ENCODE results near the gene KLHL29.

Gene KLHL29

DNA sequence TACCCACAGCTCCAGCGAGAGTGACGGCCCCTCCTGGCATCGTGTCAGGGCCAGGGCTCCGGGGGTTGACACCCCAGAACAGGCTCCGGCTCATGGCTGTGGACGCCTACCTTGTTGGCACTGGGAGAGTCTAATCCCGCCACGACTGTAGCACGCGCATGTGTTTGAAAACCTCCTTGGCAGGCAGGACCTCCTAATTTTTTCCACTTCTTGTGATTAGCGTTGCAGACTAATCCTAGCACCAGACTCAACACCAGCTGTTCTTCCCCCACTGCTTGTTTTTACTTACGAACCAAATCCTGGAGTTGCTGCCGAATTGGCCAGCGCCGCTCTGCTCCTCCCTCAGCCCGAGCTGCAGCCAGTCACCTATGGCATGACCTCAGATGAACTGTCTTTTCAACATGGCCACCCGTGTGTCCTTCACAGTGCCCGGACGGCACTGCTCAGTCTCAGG lies 110.7 kb downstream of the KLHL29 start:
- DNase-seq (ENCODE audit: low read depth) = no peak

DNA sequence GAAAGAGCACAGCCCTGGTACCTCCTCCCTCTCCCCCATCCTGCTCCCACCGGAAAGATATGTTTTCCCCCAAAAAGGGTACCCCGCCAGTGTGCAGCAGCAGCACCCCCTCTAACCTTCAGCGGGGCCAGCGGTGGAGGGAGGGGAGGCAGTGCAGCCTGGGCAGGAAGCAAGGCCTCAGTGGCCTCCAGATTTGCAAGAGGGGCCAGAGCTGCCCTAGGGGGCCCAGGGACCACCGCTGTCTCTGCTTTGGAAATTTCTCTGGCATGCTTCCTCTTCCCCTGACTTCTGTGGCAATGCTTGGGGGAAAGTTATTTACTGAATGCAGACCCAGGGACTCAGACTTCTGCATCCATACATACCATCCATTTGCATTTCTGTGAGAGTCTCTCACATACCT lies 111.5 kb downstream of the KLHL29 start:
- no peak for DNase-seq (ENCODE audit: low read depth)

DNA sequence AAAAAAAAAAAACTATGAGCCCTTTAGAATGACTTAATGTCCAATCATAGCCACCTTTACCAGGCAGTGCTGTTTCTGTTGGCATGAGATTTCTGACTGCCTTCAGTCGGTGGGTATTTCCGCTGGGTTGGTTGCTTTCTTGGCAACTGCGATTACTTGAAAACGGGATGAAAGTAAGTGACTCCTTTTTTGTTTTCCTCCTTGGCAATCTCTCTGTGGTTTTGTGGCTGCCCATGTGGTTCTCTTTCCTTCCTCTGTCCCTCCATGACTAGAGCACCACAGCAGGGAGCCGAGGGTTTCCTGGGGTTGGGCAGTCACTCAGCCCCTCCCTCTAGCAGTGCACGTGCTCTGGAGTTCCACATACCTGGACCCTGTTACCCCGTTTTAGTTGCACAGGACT lies 112.1 kb downstream of the KLHL29 start:
- no peak for DNase-seq (ENCODE audit: low read depth)

DNA sequence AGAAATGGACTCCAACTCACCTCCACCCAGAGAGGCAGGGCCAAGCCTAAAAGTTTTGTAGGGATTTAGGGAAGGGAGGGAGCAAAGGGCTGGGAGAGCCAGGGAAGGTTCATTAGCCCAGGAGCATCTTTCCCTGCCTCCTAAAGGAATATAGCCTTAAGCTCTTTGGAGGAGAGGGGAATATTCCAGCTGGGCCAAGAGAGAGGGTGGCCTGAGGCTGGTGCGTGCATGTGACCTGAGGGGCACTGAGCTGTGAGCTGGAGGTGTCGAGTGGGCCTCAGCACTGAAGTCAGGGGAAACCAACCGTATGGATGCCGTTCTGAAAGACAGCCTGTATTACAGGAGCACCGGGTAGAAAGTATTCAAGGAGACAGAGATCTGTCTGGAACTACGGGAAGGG lies 112.6 kb downstream of the KLHL29 start:
- no peak for DNase-seq (ENCODE audit: low read depth)

DNA sequence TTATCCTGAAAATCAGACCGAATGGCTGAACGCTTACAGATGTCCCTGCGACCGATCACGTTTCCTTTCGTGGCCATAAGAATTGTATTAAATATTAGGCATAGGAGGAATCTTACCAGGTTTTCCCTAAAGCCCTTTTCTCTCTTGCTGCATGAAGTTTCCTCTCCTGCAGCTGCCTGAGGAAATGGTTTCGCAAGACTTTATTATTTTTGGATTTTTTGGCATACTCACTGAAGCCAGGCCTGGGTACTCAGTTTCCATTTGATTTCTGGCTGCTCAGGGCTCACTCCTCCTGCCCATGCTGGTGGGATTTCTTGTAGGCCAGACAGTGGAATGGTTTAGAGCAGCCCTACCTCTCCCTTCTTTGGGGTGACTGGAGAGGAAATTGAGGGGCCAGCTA lies 114.0 kb downstream of the KLHL29 start:
- DNase-seq (ENCODE audit: low read depth) = no peak

DNA sequence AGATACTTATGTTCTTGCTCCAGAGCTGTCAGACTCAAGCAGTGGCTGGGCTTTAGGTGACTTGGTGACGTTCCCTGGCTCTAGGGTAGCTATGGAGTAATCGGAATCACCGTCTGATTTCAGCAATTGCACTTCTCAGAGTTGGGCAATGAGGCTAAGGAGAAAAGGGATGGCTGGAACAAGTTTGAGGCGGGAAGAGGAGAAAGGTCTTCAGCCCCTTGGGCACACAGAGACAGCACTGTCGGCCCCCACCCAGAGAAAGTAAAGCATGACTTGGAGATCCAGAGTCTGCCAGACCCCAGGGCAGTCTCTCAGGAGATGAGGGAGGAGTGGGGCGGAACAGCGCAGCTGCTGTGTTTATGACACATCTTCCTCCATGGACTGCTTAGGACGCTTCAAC lies 114.5 kb downstream of the KLHL29 start:
- DNase-seq (ENCODE audit: low read depth) = no peak

DNA sequence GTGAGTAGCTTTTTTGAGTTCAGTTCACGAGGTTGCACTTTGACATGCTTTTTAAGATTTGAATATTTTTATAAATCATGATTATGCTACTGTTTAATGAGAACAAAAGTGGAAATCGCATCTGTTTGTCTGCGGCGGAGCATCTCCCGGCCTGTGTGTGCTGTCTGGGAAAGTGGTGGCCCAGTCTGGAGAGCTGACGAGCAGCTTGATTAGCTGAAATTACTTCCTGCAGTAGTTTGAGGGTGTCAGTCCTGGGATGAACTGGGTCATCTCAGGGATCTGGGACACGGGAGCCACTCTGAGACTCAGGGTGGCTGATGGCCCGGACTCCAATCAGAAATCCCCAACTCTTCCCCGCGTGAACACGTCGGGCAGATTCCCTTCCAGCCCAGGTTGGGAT lies 115.9 kb downstream of the KLHL29 start:
- DNase-seq (ENCODE audit: low read depth) = no peak

DNA sequence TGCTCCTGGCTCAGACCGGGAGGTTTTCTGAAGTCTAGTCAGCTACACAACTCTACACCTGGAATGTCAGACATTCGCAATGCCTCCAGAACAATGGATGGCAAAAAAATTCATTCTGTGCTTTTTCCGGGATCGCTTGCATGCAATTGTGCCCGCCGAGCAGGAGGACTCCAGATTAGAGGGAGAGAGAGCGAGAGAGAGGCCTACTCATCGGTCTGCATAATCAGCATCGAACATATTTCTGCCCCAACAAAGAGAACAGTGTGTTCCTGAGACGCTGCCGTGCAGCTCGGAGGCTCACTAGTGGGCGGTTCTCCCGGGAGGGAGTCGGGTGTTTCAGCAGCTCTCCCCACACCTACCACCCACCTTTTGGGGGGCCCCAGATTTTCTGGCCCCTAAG lies 117.1 kb downstream of the KLHL29 start:
- DNase-seq (ENCODE audit: low read depth) = no peak

DNA sequence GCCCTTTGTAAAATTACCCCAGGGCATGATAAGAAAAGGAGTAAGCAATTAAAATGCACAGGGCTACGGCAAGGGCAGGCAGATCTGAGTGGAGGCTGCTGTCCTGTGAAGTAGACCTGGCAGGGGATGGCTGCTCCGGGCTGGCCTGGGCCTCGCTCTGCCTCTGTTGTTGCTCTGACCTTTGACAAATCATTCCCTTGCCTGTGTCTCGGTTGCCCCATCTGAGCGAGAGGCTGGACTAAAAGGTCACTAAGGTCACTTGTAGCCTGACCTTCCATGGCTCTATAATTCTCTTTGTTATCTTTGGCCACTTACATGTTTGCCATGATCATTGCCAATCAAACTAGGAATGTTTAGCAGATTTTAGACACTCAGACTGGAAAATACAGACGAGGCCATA lies 118.1 kb downstream of the KLHL29 start:
- DNase-seq (ENCODE audit: low read depth) = no peak

DNA sequence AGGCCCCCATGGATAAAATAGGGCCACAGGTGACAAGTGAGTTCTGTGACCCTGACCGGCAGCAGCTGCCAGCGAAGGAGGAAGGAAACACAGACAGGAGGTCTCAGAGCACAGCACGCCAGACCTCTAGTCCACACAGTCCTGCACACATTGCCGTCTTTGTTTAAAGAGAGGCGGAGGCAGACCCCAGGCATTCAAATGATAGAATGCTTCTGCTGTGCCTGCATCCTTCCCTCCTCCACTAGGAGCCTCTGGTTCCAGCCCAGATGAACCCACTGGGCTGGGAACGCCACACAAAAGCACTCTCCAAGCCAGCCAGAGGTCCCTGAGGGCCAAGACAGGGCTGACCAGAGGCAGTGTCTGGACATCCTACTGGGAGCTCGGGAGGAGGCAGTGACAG lies 118.7 kb downstream of the KLHL29 start:
- DNase-seq (ENCODE audit: low read depth) = no peak

DNA sequence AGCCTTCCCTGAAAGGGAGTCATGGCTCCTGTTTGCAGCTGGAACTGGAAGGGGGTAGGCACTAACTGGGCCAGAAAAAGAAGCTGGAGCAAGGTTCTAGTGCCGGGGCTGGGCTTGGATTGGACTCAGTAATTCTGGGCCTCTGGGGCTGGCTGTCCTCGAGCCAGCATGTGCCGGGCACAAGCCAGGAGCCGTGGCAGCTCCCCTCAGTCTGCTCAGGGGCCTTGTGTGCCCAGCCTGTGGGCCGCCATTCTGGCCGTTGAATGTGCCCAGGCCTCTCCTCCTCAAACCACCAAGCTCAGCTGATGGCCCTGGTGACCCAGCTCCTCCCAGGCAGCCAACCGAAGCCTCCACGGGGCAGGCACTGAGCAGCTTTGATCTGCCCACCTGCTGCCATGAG lies 119.6 kb downstream of the KLHL29 start:
- no peak for DNase-seq (ENCODE audit: low read depth)

DNA sequence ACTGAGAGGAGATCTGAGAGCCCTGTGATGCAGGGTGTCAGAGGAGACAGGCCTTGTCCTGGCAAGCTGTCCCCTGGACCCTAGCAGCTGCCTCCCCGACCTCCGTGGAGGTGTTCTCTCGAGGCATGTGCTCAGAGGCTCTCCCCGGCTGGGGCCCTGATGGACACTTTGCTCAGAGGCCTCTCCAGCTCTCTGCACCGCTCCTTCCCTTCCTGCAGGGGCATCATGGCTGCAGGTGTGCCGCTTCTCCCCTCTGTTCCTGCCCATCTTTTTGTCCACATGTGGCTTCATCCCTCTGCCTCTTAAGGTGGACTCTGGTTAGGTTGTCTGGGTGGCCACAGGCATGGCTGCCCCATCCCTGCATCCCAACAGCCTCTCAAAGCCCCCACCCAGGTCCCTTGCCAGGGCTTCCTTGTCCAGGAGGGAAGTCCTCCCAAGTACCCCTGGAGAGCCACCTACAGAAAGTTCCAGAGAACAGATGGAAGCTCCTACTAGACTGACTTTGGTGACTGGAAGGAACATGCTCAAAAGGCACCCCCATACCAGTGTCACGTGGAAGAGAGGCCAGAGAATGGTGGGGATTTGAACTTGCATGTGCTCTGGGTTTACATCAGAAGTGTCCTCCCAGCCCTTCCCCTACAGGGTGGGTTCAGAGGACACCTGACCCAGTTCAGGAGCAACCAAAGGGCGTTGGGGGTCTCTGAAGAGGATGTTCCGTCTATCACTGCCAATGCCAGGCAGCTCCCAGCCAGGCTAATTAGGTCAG lies 120.4 kb downstream of the KLHL29 start:
- no peak for DNase-seq (ENCODE audit: low read depth)

DNA sequence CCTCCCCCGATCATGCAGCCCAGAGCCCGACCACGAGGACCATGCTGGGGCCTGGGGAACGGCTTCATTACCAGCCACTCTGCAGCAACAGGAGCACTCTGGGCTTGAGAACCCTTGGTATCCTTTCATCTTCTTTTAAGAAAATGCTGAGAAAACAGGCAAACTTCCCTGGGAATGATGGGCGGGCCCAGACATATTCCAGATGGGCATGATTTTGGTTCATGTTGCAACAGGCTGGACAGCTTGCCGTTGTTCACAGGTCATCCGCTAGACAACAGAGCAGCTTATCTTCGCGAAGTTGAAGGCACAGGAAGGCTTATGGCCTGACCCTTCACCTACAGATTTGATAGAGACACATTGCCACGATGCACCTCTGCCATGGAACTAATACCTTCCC lies 121.0 kb downstream of the KLHL29 start:
- no peak for DNase-seq (ENCODE audit: low read depth)

DNA sequence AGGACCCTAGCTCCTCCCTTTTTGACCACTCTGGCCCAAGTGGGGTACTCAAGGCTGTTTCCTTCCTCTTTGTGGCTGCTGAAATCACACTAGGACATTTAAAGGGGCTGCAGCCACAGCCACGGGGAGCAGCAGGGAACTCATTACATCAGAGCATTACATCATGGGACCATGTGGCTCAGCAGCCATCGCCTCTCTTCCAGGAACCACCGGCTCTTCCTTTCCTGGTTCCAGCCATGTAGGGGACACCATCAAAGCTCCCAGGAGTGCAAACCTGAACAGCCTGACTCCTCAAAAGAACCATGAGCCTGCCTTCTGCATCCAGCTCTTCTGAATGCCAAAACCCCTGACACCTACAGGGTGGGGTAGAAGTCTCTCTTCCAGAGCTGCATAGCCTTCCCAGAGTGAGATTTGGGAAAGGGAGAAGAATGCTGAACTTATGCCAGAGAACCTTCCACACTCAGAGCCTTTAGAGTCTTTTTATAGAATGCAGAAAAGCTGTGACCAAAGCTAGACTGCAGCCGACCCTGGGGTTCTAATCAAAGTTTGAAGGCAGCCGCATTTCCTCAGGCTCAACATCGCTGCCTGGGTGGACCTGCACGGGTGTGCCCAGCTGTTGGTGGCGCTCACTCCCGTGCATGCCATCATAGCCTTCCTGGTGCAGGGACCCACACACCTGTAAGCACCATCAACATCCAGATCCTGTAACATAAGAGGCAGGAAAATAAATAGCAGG lies 121.7 kb downstream of the KLHL29 start:
- no peak for DNase-seq (ENCODE audit: low read depth)

DNA sequence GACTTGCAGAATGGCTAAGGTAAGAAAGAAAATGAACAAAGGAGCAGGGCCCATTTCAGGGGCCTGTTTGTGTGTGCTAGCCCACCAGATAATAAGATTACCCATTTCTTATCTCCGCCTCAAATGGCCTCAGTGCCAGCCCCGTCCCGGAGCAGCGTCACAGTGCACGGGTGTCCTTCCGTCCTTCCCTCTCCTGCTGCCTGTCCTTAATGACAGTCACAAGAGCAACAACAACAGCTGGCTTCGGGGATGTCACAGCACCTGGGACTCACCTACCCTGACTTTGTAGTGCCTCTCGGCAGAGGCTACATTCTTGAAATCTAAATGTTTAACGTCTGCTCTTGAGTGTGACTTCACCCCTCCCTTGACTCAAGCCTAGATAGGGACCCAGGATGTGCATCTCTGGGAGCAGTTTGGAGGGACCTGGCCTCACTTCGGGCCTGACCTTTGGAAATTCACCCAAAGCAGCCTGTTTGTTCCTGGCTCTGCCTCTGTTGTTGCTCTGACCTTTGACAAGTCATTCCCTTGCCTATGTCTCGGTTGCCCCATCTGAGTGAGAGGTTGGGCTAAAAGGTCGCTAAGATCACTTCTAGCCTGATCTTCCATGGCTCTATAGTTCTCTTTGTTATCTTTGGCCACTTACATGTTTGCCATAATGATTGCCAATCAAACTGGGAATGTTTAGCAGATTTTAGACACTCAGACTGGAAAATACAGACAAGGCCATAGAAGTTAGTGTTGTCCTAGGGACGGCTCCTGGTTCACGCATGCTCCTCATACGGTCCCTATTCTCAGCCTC lies 122.5 kb downstream of the KLHL29 start:
- no peak for DNase-seq (ENCODE audit: low read depth)

DNA sequence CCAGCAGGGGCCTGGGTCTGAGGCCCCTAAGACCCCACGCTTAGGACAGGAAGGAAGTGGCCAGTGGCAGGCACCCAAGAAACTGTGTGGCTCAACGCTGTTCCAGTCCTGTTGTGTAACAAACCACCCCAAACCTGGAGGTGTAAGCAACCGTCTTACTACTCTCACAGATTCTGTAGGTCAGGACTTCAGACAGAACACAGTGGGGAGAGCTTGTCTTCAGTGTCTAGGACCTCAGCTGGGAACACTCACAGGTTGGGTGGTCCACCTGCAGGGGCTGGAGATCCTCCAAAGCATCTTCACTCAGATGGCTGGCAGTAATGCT lies 123.0 kb downstream of the KLHL29 start:
- no peak for DNase-seq (ENCODE audit: low read depth)

DNA sequence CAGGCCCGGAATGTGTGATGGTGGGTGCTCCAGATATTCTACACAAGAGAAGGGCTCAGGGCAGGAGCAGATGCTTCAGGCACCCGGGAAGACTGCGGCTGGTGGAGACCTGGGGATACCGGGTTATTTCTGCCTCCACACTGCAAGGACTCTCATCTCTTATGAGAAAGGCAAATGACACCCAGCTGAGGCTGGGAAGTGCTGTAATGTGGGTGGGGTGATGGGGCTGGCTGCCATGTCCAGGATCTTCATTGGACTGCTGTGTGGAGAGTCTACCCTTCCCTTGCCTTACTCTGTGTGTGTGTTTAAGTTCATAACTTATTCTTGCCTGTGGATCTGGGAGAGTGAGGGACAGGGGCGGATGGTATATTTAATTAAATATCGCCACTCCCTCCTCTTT lies 124.1 kb downstream of the KLHL29 start:
- DNase-seq (ENCODE audit: low read depth) = no peak

DNA sequence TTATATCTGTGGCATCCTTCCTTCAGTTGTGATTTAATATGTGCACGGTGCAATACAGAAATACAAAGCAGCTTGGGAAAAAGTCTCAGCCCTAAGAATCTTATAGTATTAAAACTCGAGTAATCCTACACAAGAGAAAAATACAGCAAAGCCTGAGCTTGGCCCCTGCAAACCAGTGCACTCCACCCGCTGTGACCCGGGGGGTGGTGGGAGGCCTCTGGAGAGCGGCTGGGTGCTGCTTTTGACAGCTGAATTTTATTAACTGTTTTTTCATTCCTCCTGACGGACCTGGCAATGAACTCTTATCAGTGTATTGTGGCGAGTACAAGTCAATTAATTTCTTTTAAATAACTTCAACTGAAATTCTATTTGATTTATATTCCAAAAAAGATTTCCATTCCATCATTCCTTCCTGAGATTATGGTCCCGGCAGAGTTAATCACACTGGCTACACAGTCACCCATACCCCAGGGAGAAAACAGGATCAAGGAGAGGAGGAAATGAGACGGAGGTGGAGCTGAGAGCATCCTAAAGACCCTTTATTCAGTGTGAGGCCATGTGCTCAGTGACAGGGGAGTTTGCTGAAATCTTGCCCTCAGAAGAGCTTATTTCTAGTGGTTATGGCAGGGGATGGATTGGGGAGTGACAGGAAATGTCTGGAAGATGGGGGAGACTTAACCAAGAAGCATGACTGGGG lies 124.8 kb downstream of the KLHL29 start:
- DNase-seq (ENCODE audit: low read depth) = no peak

DNA sequence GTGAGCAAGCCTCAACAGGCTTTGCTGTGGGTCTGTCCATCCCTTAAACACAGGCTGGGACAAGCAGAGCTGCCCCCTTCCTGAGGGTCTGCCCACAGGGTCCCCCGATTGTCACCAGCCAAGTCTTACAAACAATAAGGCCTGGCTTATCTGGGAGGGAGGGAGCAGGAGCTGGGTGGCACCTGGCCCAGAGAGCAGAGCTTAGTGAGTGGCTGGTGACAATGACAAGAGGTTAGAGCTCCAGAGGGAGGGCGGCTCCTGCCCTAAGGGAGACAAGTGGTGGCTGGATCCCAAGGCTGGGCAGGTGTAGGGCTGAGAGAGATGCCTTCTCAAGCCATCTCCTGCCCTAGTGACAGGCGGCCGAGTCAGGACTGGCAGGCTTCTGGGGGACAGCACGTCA lies 125.5 kb downstream of the KLHL29 start:
- DNase-seq (ENCODE audit: low read depth) = no peak

DNA sequence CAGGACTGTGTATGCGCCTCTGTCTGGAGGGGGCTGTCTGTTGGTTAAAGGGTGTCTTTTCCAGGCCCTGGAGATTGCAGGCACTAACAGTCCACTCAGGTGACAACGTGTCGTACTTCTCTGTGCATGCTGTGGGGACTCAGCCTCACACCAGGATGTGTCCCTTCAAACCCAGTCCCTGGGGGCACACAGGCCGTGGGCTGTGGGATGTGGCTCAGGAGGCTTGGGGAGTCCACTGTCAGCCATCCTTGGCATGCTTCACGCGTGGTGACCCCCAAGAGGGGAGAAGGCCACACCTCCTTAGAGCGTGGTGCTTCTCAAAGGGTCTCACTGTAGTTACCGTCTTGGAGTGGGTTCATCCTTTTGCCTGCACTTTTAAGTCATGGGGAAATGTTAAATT lies 127.8 kb downstream of the KLHL29 start:
- no peak for DNase-seq (ENCODE audit: low read depth)

DNA sequence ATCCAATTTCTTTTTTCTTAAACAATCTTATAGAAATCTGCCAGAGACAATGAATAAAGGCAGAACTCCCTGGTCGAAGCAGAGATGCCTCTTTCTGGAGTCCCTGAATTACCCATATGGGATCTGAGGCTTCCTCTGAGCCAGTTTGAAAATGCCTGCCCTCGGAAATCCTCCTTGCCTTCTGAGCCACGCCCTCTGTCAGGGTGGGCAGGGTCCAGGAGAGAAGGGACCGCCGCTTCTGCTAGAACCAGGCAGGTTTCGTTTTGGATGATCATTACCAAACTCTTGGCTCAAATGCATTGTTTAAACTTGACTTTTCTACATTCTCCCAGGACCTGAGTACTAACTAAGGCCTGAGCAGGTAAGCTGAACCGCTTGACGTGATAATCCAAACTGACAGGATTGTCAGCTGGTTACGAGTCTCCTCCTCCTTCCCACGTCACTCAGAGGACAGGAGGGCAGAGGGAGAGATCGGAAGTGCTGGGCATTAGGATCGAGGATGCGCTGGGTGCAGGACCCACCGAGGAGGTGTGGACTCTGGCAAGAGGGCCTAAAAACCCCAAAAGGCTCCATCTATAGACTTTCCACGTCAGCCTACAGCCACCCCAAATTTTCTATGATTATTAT lies 128.4 kb downstream of the KLHL29 start:
- no peak for DNase-seq (ENCODE audit: low read depth)

Data from stimulated activated CD8-positive, alpha-beta memory T cell treated with anti-CD3 and anti-CD28 coated beads, Interleukin-7, amount 100 ng/mL, for 24 hours (primary cell).